ENCODE data around the gene NAALADL2. TPM values are rescaled to one million over a fixed set of nuclear protein-coding genes. Genes with fewer than 3 reads are reported as not detected.

Gene NAALADL2
- total RNA-seq, 1 experiment from 2014 or later: 1.6 TPM

GRCh38 chr3:175144368-175144767, 285.2 kb downstream of the NAALADL2 start:
- H3K18ac ChIP-seq (ENCODE audit: insufficient read length, low read depth, low read length): no peak overlapping the region
- H3K27ac ChIP-seq (ENCODE audit: insufficient read length, low read depth, low read length): no peak overlapping the region
- no peak for DNase-seq
- H3K14ac ChIP-seq (ENCODE audit: insufficient read depth, low read length): no peak overlapping the region
- H2BK12ac ChIP-seq (ENCODE audit: insufficient read length, low read depth, low read length): no peak overlapping the region
- H4K8ac ChIP-seq (replicated peaks; ENCODE audit: insufficient read length, low read depth, low read length): no peak overlapping the region
- Mint-ChIP-seq H3K36me3 (ENCODE audit: insufficient read depth in 1 of 3, low read depth in 3 of 3) (no peaks in the 10 kb centered on the region), H3K4me1 (no peaks in the 10 kb centered on the region; a peak in 1 of 4 replicates), H3K9me3 (no peaks in the 10 kb centered on the region; a peak in 2 of 5 replicates), H3K27me3 (ENCODE audit: low read depth) (no peaks in the 10 kb centered on the region), H3K4me3 (no peak overlapping the region), H3K27ac (no peak overlapping the region)
- H3T11ph ChIP-seq (ENCODE audit: low read length): no peak overlapping the region
- H2AFZ ChIP-seq (ENCODE audit: low read length): no peak overlapping the region
- H2BK120ac ChIP-seq (ENCODE audit: low read depth, low read length, poor library complexity, severe bottlenecking): no peak overlapping the region
- H3K4ac ChIP-seq (ENCODE audit: low read depth, low read length): no peak overlapping the region
- no peak for TF ChIP-seq CTCF (conservative IDR thresholded peaks at IDR 0.05)
- no peaks in the 10 kb centered on the region for H3K9me3 ChIP-seq (ENCODE audit: control insufficient read depth, low read depth, low read length)
- no peak overlapping the region for H2AK5ac ChIP-seq (ENCODE audit: insufficient read length, low read length)
- no peaks in the 10 kb centered on the region for H3K79me1 ChIP-seq (ENCODE audit: insufficient read depth, low read depth, low read length, poor library complexity, severe bottlenecking)
- no peak overlapping the region for H3K9ac ChIP-seq (ENCODE audit: extremely low read depth, insufficient read length, low read length)
- no peak overlapping the region for H3K23ac ChIP-seq (ENCODE audit: insufficient read length, low read depth, low read length)
- H3K56ac ChIP-seq (ENCODE audit: insufficient read length, low read depth, low read length): no peak overlapping the region
- no peak overlapping the region for H2BK5ac ChIP-seq (ENCODE audit: insufficient read length, low read length)
- no peak overlapping the region for H4K5ac ChIP-seq (ENCODE audit: insufficient read length, low read depth, low read length)
- H3K79me2 ChIP-seq (ENCODE audit: insufficient read depth, low read length): no peaks in the 10 kb centered on the region
- H4K20me1 ChIP-seq (ENCODE audit: control insufficient read depth, insufficient read depth, insufficient read length): no peaks in the 10 kb centered on the region
- no peaks in the 10 kb centered on the region for H3K23me2 ChIP-seq (ENCODE audit: insufficient read length, low read depth, low read length, poor library complexity, severe bottlenecking)
- no peak overlapping the region for H2BK15ac ChIP-seq (ENCODE audit: low read depth, low read length)
- H3K4me1 ChIP-seq (ENCODE audit: insufficient read depth, low read length): no peaks in the 10 kb centered on the region
- H4K91ac ChIP-seq (ENCODE audit: insufficient read length, low read depth, low read length): no peak overlapping the region
- H3K27me3 ChIP-seq (ENCODE audit: insufficient read depth, low read length): no peaks in the 10 kb centered on the region
- no peak overlapping the region for H2BK20ac ChIP-seq (ENCODE audit: low read depth, low read length, poor library complexity, severe bottlenecking)
- no peak overlapping the region for H3K4me2 ChIP-seq (ENCODE audit: insufficient read depth, insufficient read length, low read length)
- WGBS (ENCODE audit: extremely low coverage, insufficient read length, low lambda C conversion rate): no CpG with 5 or more reads among the region's 2 CpGs

Measured in H9 (cell line).